ENCODE results near the gene RRP9. TPM values are rescaled to one million over a fixed set of nuclear protein-coding genes. Genes with fewer than 3 reads are reported as not detected.

The RRP9 gene
- total RNA-seq, 1 donor from 2014 or later, result 15.4 TPM

GRCh38 chr3:51897391-51897790 is 44.3 kb downstream of the RRP9 start:
- no peak for DNase-seq (ENCODE audit: low spot score in 2 of 2)
- Histone ChIP-seq H3K4me1 (no peaks in the 10 kb centered on the region), H3K27ac (no peak overlapping the region), H3K36me3 (no peaks in the 10 kb centered on the region), H3K9me3 (no peaks in the 10 kb centered on the region), H3K27me3 (no peaks in the 10 kb centered on the region), H3K4me3 (no peak overlapping the region)
- intact Hi-C loops (cut with DNase I), result no loop called here
- no peak for TF ChIP-seq CTCF (IDR thresholded peaks at IDR 0.05)

GRCh38 chr3:51896607-51897305 is 44.9 kb downstream of the RRP9 start:
- H3K36me3 ChIP-seq, result no peaks in the 10 kb centered on the region
- no peak overlapping the region for H3K27ac ChIP-seq
- intact Hi-C loops (cut with DNase I), result no loop called here
- H3K27me3 ChIP-seq, result no peaks in the 10 kb centered on the region
- no peak for TF ChIP-seq CTCF (IDR thresholded peaks at IDR 0.05)
- no peak for DNase-seq (ENCODE audit: low spot score in 2 of 2)
- H3K4me3 ChIP-seq, result no peak overlapping the region
- no peaks in the 10 kb centered on the region for H3K9me3 ChIP-seq
- no peaks in the 10 kb centered on the region for H3K4me1 ChIP-seq

DNA sequence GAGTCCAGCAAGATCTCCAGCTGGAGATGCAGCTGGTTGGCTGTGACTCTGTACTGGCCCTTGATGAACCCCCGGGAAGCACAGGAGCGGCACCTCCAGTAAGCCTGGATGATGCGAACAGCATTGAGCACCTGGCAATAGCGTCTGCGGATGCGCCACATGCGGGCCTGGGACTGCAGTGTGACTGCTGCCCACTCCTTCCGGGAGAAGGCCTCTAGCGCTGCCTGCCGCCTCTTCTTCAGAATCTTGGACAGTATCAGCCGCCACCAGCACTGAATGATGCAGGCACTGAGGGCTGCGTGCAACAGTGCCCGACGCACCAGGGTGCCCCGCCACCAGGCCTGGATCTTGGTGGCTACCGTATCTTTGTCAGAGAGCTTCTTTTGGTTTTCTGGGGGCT is 46.8 kb downstream of the RRP9 start:
- Histone ChIP-seq H3K27me3 (no peaks in the 10 kb centered on the region), H3K9me3 (no peaks in the 10 kb centered on the region), H3K4me3 (no peak overlapping the region), H3K36me3 (no peaks in the 10 kb centered on the region), H3K4me1 (no peaks in the 10 kb centered on the region), H3K27ac (no peak overlapping the region)
- DNase-seq (ENCODE audit: low spot score in 2 of 2), result no peak
- intact Hi-C loops (cut with DNase I), result no loop called here
- no peak for TF ChIP-seq CTCF (IDR thresholded peaks at IDR 0.05)

DNA sequence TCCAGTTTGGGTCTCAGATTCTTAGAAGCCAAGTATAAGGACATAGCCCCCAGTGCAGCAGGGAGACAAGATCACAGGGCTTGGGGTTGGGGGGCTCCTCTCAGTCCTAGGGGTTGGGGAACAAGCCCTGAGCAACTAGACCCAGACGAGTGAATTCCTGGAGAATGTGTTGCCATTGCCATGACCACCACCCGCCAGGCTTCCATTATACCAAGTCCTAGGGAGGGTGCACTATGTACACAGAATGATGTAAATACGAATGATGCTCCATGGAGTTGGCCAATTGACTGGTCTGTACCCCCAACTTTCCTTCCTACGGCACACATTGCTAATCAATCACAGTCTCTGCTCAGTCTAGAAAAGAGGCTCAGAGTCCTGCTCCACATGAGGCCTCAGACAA is 47.3 kb downstream of the RRP9 start:
- Histone ChIP-seq H3K27ac (no peak overlapping the region), H3K27me3 (no peaks in the 10 kb centered on the region), H3K4me3 (no peak overlapping the region), H3K9me3 (no peaks in the 10 kb centered on the region), H3K4me1 (no peaks in the 10 kb centered on the region), H3K36me3 (no peaks in the 10 kb centered on the region)
- intact Hi-C loops (cut with DNase I), result no loop called here
- no peak for DNase-seq (ENCODE audit: low spot score in 2 of 2)
- no peak for TF ChIP-seq CTCF (IDR thresholded peaks at IDR 0.05)

- no peak for TF ChIP-seq CTCF (IDR thresholded peaks at IDR 0.05)
- H3K27me3 ChIP-seq, result no peaks in the 10 kb centered on the region
- DNase-seq (ENCODE audit: low spot score in 2 of 2), result no peak
- no peak overlapping the region for H3K27ac ChIP-seq
- H3K9me3 ChIP-seq, result no peaks in the 10 kb centered on the region
- H3K4me1 ChIP-seq, result no peaks in the 10 kb centered on the region
- intact Hi-C loops (cut with DNase I), result no loop called here
- no peak overlapping the region for H3K4me3 ChIP-seq
- H3K36me3 ChIP-seq, result no peaks in the 10 kb centered on the region
Measured at GRCh38 chr3:51891242-51892039, 50.3 kb downstream of the RRP9 start.
